Heart left ventricle (tissue), 16 donors: ENCODE results near the gene GSDME. TPM values are rescaled to one million over a fixed set of nuclear protein-coding genes. Genes with fewer than 3 reads are reported as not detected.

Experiments used
- ATAC-seq, 4 donors: fragments of 200-7000 bp; cut with Tn5 transposase; one replicate each; pipeline ENCODE4 v1.9.1; 2020 to 2022; ENCODE audit warnings: moderate library complexity in 4 of 4, mild to moderate bottlenecking in 3 of 4, moderate number of reproducible peaks in 1 of 4
- DNase-seq, 5 donors: peaks; one replicate each; pipeline ENCODE4 v3.0.0-alpha.2; 2020
- H3K27ac ChIP-seq, 12 donors: fragments of 200-600 bp; sonication (generic) in 4 of 12; one replicate each; pipeline versions ENCODE4 v1.5.0 to v1.8.0; 2016 to 2022; ENCODE audit warnings: mild to moderate bottlenecking in 2 of 12
- H3K27me3 ChIP-seq, 9 donors: fragments of 200-600 bp; sonication (generic) in 2 of 9; one replicate each; pipeline versions ENCODE4 v1.5.1 to v1.8.0; 2016 to 2022; ENCODE audit warnings: mild to moderate bottlenecking in 3 of 9
- H3K36me3 ChIP-seq, 9 donors: fragments of 200-600 bp; sonication (generic) in 2 of 9; one replicate each; pipeline versions ENCODE4 v1.5.0 to v1.8.0; 2018 to 2022; ENCODE audit warnings: mild to moderate bottlenecking in 2 of 9
- H3K4me1 ChIP-seq, 12 donors: fragments of 200-600 bp; sonication (generic) in 4 of 12; one replicate each; pipeline versions ENCODE4 v1.5.0 to v1.8.0; 2016 to 2022; ENCODE audit warnings: mild to moderate bottlenecking in 3 of 12
- H3K4me3 ChIP-seq, 12 donors: fragments of 200-600 bp; sonication (generic) in 4 of 12; one replicate each; pipeline versions ENCODE4 v1.5.0 to v1.8.0; 2017 to 2022; ENCODE audit warnings: mild to moderate bottlenecking in 9 of 12, moderate library complexity in 4 of 12
- H3K9me3 ChIP-seq, 12 donors: fragments of 200-600 bp; sonication (generic) in 4 of 12; one replicate each; pipeline versions ENCODE4 v1.5.0 to v1.8.0; 2016 to 2022; ENCODE audit warnings: mild to moderate bottlenecking in 1 of 12
- POLR2A ChIP-seq, 2 donors: fragments of 450-650 bp; IDR thresholded peaks; one replicate each; pipeline ENCODE4 v1.6.1; 2017; ENCODE audit warnings: antibody characterized with exemption in 2 of 2, mild to moderate bottlenecking in 2 of 2, moderate library complexity in 2 of 2
- WGBS, 4 donors: extraction: QIAGEN DNeasy Blood & Tissue Kit in 2 of 4; methylation state at CpG; one replicate each; pipeline versions ENCODE4 v1.1.5 to v1.1.7; 2013 to 2018; 5-methylcytosine and 5-hydroxymethylcytosine counted together
- intact Hi-C, 10 donors: fragments of 100-400 bp; cut with DNase I; formaldehyde crosslinking; loops; one replicate each; pipeline versions ENCODE4 v1.11.1 to v1.14.2; 2022
- polyA plus RNA-seq, 2 donors: library from polyadenylated mRNA; stranded (reverse); fragments of 200-250 nt; gene quantifications; one replicate each; pipeline ENCODE4 v1.2.3, GENCODE V29; 2013
- total RNA-seq, 9 donors: library from RNA; depleted of rRNA in 2 of 9; stranded (reverse); fragments of >200 nt in 2 of 9; fragmentation: NEBNext Ultra II Directional in 3 of 9; extraction: Animal tissue kit (Norgen Biotek cat#: 25700) in 3 of 9; gene quantifications; one replicate each; pipeline versions ENCODE4 v1.1.0 to v1.2.4, GENCODE V29; 2016 to 2023
- TF ChIP-seq, protein P1 (sequence below), 12 donors: fragments of 200-600 bp; sonication (generic) in 4 of 12; IDR thresholded peaks; one replicate each; pipeline versions ENCODE4 v1.5.0 to v1.8.0; 2018 to 2022; ENCODE audit warnings: antibody characterized with exemption in 12 of 12, mild to moderate bottlenecking in 5 of 12
- donor health status: ischemic (EF 13 %, LVEDD 7.1; RV severe dilation, severe dysfunction).
- donor health status: healthy with polysubstance abuse.
- donor health status: DM: no; HTN: yes; CAD: no.
- donor health status: DM: no; HTN: no; CAD: no.
- donor health status: ischemic (EF 25% LVEDD 6.9; RV normal size, moderate dysfunction).
- donor health status: ischemic (EF 25% LVEDD 5.7; RV mildly dilated, moderate dysfunction).
- donor health status: healthy.
- donor health status: DM: yes; HTN: yes; CAD: no.
- donor health status: ischemic (EF 35%, LVEDD 5.7; RV mildly dilated, moderate dysfunction).
- donor health status: nonischemic (EF 11% LVEDD 7.7; RV severe dilation, severe dysfunction).
- donor health status: DM: yes; HTN: yes; CAD: no.
- donor health status: PGD.
- donor health status: ischemic (EF 29% LVEDD 5.4; RV normal size, mild dysfunction).
- donor health status: nonischemic (EF 23%, LVEDD 6.1; RV moderate dilation, normal function).

Gene GSDME
- total and polyA plus RNA-seq, 11 donors, result 2.6 to 17.4 (median 4.9) TPM

DNA sequence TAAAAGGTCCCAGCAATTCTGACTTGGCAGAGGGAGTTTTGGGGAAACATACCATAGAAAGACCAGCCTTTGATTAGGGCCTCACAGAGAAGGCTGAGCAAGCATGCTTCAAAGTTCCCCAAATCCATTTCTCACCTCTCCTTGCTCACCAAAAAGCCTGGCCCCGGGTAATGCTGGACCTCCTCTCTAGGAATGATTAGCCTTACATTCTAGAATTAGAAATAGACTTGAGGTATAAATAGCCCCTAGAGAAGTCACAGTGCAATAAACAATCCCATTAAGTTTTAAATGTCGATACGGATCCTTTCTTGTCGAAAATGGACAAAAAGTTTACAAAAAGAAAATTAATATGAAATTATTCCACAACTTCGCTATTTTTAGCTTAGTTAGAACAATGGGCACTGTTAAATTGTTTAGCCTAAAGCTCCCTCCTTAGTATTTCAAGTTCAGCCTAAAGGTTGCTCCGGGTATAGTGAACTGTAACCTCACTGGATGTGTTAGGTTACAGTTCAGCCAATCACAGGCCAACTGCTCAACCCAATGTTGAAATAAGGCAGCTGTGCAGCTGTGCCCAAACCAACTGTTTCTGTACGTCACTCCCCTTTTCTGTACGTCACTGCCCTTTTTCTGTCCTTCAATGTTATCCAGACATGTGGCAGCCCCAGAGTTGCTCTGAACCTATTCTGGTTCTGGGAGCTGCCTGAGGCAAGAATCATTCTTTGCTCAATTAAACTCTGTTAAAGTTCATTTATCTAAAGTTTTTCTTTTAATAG lies 7.9 kb upstream of the GSDME start:
- H3K27ac ChIP-seq, result peak overlapping the region in 1 of 12 donors; percentile 57
- ATAC-seq, result peak; percentile 56 to 95 (median 92)

DNA sequence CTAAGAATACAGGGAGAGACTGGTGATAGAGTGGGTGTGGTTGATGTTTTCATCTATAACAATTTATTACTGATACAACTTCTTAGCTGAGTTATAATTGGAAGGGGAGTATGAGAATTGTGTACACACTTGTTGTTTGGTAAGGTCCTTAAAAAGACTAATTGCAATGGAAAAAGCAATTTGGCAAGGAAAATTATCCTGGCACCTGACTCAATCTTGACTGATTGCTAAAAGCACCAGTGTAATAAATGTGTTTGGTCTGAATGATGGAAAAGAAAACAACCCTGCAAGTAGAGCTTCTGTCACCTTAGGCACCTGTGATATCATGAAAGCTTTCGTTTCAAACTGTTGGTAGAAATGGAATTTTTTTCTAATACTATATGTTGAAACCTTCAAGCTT lies 6.7 kb upstream of the GSDME start:
- Histone ChIP-seq H3K36me3 (no peaks in the 10 kb centered on the region), H3K4me3 (no peak overlapping the region), H3K27ac (no peak overlapping the region), H3K27me3 (no peaks in the 10 kb centered on the region), H3K9me3 (no peaks in the 10 kb centered on the region), H3K4me1 (peaks cover 0 to 21% (median 4%) of the 10 kb centered on the region in 12 donors)
- no peak for DNase-seq
- ATAC-seq, result no peak
- TF ChIP-seq POLR2A (IDR thresholded peaks at IDR 0.05), result no peak
- TF ChIP-seq, protein P1, sequence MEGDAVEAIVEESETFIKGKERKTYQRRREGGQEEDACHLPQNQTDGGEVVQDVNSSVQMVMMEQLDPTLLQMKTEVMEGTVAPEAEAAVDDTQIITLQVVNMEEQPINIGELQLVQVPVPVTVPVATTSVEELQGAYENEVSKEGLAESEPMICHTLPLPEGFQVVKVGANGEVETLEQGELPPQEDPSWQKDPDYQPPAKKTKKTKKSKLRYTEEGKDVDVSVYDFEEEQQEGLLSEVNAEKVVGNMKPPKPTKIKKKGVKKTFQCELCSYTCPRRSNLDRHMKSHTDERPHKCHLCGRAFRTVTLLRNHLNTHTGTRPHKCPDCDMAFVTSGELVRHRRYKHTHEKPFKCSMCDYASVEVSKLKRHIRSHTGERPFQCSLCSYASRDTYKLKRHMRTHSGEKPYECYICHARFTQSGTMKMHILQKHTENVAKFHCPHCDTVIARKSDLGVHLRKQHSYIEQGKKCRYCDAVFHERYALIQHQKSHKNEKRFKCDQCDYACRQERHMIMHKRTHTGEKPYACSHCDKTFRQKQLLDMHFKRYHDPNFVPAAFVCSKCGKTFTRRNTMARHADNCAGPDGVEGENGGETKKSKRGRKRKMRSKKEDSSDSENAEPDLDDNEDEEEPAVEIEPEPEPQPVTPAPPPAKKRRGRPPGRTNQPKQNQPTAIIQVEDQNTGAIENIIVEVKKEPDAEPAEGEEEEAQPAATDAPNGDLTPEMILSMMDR (IDR thresholded peaks at IDR 0.05), result no peak
- WGBS, 4 donors, result 53 to 88% (median 71%) methylated on average over 1 of the region's 1 CpG
- intact Hi-C loops, result no loop called here

More for the DNA sequence above, 7.9 kb upstream of the GSDME start:
- H3K4me3 ChIP-seq, result no peak overlapping the region
- H3K36me3 ChIP-seq, result no peaks in the 10 kb centered on the region
- no peaks in the 10 kb centered on the region for H3K27me3 ChIP-seq
- H3K4me1 ChIP-seq, result peaks cover 0 to 21% (median 4%) of the 10 kb centered on the region in 12 donors
- TF ChIP-seq POLR2A (IDR thresholded peaks at IDR 0.05), result no peak
- TF ChIP-seq, protein P1 (IDR thresholded peaks at IDR 0.05), result no peak
- H3K9me3 ChIP-seq, result no peaks in the 10 kb centered on the region
- intact Hi-C loops, result no loop called here
- DNase-seq, result peak in 2 of 5 donors; percentile 27 to 64
- WGBS, 4 donors, result 42 to 51% (median 48%) methylated on average over 8 of the region's 8 CpGs

DNA sequence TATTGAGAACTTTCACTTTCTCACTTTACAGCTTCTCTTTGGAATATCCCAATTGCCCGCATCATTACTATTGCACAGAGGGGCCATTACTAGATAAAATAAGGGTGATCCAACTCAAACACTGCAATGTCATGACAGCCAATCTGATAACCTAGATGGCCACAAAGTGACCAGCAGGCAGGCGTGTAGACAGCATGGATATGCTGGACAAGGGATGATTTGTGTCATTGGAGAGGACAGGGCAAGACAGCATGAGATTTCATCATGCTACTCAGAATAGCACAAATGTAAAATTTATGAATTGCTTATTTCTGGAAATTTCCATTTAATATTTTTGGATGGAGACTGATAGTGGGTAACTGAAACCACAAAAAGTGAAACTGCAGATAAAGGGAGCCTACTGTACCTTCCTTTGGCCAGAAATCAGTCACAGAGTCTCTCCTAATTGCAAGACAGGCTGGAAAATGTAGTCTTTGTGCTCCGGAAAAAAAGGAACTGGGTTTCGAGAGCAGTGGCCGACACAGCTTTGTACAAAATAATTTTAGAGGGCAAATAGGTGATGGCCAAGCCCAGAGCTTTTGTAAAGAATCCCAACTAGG lies 6.1 kb upstream of the GSDME start:
- intact Hi-C loops, result no loop called here
- ATAC-seq (no peak), DNase-seq (no peak)
- Histone ChIP-seq H3K4me3 (no peak overlapping the region), H3K4me1 (peaks cover 0 to 22% (median 4%) of the 10 kb centered on the region in 12 donors), H3K27me3 (peaks cover 0 to 5% (median 0%) of the 10 kb centered on the region in 9 donors), H3K36me3 (no peaks in the 10 kb centered on the region), H3K9me3 (no peaks in the 10 kb centered on the region), H3K27ac (no peak overlapping the region)
- no peak for TF ChIP-seq POLR2A (IDR thresholded peaks at IDR 0.05)
- TF ChIP-seq, protein P1 (IDR thresholded peaks at IDR 0.05), result no peak
- 64 to 79% (median 69%) methylated on average over 5 of the region's 5 CpGs for WGBS, 4 donors

DNA sequence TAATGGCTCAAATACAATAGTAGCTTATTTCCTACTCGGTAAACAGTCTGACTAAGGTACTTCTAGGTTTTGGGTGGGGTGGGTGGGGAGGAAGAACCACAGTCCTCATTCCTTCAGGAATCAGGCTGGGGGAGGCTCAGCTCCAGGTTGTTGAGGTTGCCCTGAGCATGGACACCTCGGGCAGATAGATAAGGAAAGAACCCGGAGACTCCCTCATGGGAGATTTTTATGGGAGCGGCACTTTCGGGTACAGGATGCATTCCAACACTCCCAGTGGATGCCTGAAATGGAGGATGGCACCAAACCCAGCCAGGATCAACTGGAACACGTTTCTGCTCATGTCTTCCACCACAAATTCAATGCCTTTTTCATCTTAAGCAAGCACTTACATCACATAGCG lies 5.5 kb upstream of the GSDME start:
- intact Hi-C loops, result no loop called here
- TF ChIP-seq POLR2A (IDR thresholded peaks at IDR 0.05), result no peak
- TF ChIP-seq, protein P1 (IDR thresholded peaks at IDR 0.05), result no peak
- DNase-seq (no peak), ATAC-seq (no peak)
- 65 to 74% (median 67%) methylated on average over 7 of the region's 7 CpGs for WGBS, 4 donors
- H3K9me3 ChIP-seq, result no peaks in the 10 kb centered on the region
- peaks cover 0 to 28% (median 5%) of the 10 kb centered on the region in 12 donors for H3K4me1 ChIP-seq
- H3K4me3 ChIP-seq, result no peak overlapping the region
- no peak overlapping the region for H3K27ac ChIP-seq
- H3K36me3 ChIP-seq, result no peaks in the 10 kb centered on the region
- peaks cover 0 to 9% (median 0%) of the 10 kb centered on the region in 9 donors for H3K27me3 ChIP-seq
